ENCODE data around the gene TYSND1.
"Not testable (repeated sequence)": the region's sequence is repeated elsewhere in the genome, so short reads cannot be mapped to it uniquely, and the experiment has no call there.

Gene TYSND1

DNA sequence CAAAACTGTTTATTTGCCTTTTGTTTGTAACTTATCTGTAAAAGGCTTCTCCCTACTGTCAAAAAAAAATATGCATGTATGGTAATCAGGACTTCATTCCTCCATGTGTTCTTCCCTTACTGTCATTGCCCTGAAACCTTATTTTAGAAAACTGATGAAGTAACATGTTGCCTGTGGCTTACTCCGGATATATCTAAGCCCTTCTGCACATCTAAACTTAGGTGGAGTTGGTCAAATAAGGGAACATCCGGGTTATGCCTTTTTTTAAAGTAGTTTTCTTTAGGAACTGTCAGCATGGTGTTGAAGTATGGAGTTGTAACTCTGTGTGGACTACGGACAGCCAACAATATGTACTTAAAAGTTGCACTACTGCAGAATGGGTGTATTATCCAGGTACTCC, 17.7 kb upstream of the TYSND1 start:
- no peak for DNase-seq (ENCODE audit: low read depth)

DNA sequence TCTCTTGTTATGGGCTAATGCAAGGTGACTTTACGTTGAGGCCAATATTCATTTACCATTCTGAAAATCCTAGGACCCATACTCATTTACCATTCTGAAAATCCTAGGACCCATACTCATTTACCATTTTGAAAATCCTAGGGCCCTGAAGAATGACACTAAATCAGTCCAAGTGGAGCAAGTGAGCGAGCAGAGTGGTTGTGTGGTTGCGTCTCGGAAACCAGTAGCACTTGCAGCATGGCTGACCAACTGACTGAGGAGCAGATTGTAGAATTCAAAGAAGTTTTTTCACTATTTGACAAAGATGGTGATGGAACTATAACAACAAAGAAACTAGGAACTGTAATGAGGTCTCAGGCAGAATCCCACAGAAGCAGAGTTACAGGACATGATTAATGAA, 16.9 kb upstream of the TYSND1 start:
- DNase-seq (ENCODE audit: low read depth), result no peak

DNA sequence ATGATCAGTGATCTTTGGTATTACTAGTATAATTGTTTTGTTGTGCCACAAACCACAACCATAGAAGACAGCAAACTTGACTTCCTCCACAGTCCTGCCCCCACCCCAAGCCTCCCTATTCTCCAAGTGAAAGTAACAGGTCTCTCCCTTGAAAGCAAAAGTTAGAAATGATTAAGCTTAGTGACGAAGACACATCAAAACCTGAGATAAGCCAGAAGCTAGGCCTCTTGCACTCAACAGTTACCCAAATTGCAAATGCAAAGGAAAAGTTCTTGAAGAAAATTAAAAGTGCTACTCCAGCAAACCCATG, 16.3 kb upstream of the TYSND1 start:
- no peak for DNase-seq (ENCODE audit: low read depth)

DNA sequence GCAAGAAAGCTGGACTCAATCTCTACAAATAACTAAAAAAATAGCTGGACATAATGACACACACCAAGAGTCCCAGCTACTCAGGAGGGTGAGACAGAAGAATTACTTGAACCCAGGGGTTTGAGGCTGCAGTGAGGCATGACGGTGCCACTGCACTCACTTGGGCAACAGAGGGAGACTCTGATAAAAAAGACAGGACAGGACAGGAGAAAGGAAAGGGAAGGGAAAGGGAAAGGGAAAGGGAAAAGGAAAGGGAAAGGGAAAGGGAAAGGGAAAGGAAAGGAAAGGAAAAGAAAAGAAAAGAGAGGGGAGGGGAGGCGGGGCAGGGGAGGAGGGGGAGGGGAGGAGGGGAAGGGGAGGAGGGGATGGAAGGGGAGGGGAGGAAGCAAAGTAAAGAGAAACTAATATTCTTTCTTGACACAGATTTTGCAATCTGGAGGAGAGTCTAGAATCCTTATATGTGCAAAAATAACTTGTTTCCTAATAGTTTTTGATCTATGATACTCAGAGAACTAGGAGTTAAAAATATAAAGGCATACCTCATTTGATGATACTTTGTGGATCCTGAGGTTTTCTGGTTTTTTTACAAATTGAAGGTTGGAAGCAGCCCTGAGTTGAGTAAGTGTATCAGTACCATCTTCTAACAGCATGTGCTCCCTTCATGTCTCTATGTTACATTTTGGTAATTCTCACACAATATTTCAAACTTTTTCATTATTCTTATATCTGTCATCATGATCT, 15.8 kb upstream of the TYSND1 start:
- DNase-seq (ENCODE audit: low read depth), result no peak

DNA sequence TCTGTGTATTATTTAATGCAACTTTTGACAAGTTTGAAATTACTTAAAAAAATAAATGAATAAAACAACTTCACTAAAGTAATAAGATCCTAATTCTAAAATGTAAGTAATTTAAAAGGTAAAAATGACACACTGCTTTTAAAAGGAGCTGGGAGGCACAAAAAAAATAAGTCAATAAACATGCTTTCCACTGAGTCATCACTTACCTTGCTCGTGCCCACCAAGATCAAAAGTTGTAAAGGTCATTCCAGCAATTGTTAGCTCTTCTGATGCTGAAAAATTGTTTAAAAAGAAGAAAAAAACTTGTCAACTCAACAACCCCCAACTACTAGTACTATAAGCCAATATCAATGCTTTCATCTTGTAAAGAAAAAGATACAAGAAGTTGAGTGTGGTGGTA, 14.3 kb upstream of the TYSND1 start:
- no peak for DNase-seq (ENCODE audit: low read depth)

DNA sequence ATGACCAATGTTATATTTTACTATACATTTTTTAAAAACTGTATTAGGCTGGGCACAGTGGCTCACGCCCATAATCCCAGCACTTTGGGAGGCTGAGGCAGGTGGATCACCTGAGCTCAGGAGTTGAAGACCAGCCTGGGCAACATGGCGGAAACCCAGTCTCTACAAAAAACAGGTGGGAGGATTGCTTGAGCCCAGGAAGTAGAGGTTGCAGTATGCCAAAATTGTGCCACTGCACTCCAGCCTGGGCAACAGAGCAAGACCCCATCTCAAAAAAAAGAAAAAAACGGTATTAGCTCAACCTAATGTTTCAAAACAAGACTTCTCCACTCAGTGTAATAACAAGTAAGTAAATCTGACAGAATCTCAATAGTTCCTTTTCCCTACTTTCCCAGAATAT, 12.9 kb upstream of the TYSND1 start:
- not testable (repeated sequence) for DNase-seq (ENCODE audit: low read depth)

DNA sequence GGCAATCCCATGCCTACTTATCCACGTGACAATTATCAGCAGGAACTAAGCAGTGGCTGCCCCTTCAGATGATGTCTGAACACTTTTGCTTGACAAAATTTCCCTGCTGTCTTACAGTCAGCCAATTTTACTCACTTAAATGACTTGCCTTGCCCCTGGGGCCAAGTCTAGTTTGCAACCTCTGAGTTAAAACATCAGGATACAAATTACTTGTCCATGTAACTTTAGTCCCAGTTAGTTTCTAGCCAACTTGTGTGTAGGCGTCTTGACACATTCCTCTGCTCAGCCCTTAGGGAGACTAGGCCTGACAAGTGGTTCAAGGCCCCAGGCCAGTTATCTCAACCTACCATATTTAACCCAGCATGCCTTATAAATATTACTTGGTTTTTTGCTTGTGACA, 11.6 kb upstream of the TYSND1 start:
- DNase-seq (ENCODE audit: low read depth), result no peak

DNA sequence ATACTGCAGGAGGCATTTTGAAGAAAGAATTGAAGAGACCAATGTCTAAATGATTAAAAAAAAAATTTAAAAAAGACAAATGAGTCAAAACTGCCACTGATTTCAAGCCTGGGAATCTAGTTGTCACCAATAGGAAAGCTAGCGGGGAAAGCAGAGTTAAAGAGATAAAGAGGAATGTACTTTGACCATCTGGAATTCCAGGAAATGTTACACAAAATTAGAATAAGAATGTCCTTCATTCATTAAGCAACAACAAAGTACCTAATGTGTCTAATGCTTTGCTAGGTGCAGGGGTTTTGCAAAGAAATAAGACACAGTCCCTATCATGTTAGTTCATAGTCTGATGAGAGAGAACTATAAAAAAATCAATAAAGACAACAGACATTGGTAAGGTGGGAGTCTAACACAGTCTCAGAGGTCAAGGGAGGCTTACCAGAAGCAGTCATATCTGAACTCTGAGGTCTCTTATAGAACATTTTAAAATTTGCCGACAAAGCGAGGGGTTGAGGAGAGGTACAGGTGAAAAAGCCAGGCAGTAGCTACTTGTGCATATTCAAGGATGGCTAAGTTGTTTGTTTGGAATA, 8.8 kb upstream of the TYSND1 start:
- no peak for DNase-seq (ENCODE audit: low read depth)

DNA sequence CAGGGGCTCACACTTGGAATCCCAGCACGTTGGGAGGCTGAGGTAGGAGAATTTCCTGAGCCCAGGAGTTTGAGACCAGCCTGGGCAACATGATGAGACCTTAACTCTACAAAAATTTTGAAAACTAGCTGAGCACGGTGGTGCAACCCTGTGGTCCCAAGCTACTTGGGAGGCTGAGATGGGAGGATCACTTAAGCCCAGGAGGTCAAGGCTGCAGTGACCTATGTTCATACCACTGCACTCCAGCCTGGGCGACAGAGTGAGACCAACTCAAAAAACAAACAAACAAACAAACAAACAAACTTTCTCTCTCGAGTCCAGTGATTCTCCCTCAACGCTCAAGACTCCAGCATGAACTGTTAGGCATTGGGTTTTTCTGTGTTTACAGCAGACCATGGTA, 2.0 kb upstream of the TYSND1 start:
- DNase-seq (ENCODE audit: low read depth), result no peak

DNA sequence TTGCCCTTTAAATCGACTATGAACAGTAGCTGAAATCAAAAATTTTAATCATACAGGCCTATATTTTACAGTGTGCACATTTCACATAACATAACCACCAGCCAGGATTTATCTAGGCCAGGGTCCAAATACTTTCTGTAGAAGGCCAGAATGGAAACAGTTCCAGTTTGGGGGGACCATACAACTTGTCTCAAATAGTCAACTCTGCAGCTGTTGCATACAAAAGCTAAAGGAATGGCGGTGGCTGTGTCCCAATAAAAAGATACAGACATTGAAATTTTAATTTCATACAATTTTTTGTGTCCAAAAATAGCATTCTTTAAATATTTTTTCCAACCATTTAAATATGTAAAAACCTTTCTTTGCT, 742 bp upstream of the TYSND1 start:
- DNase-seq (ENCODE audit: low read depth), result no peak

DNA sequence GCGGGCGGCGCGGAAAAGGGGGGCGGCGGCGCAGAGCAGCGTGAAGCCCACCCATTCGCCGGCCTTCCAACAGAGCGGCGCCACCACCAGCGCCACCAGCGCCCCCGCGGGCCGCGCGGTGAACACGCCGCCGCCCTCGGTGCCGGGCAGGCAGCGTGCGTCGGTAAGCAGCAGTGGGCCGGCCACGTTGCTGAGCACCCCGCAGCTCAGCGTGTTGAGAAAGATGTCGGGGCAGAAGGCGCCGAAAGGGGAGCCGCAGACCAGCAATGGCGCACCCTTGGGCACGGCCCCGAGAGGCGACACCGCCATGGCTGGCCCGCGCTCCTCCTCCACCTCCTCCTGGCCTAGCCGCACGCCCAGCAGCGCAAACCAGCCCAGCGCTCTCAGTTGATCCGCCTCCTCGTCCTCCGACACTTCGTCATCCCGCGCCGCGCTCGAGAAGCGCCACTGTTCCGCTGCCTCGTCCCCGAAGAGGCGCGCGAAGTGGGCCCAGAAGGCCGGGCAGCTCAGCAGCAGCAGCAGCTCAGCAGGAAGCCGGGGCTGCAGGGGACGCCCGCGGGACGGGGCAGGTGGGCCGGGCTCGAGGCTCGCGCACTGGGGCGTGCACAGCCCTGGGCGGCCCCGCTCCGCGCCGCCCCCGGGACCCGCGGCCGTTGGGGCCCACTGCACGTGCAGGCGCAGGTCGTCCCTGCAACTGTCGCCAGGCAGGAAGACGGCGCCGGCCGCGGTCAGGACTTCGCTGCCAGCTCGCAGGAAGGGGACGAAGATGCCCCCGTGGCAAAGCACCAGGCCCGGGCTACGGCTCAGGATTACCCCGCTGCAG, 623 bp downstream of the TYSND1 start:
- DNase-seq (ENCODE audit: low read depth), result peak; percentile 47

DNA sequence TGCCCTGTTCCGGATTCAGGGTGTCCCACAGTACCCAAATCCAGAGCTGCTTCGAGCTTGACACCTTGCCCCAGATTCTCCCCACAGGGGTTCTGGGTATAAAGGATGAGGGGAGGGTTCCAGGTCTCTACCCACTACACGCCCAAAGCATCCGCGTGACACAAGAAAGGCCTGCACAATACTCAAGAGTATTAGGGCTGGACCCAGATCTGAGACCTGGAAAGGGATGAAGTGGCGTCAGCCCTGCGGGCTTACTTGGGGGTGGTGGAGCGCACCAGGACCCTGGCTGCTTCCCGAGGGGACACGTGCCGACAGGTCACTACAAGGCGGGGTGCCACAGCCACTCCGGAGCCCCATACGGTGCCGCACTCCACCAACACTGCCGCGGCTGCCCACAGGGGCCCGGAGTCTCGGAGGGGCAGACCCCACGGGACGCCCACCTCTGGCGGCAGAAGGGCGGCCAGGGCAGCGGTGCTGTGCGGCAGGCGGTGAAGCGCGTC, 1.3 kb downstream of the TYSND1 start:
- DNase-seq (ENCODE audit: low read depth), result no peak

DNA sequence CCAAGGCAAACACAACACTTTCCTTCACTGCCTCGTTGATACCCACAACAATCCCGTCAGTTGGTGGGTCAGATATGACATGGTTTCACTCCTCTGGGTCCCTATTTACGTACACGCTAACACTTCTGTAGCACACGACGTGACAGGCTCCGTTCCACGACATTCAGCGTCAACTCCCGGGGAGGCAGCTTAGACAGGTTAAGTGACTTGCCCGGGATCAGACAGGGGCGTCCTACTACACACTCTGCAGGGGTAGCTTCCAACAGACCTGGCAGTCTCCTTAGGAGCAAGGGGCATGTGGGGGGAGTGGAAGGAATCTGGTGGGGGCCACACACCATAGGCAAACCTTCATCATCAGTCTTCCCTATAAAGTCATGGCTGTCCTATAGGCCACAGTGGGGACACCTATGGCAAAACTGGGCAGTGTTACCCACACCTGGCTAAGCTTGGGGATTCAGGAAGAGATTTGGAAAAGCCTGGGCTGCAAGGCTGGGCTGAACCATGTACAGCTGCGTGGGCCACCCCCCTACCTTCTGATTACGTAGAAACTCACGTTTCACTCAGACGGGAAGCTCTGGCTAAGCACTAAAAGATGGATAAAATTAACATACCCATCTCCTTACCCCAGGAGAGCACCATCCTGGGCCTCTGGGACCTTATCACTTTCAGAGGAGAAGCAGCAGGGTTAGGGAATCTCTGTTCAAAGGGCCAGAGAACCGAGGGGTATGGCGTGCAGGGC, 2.0 kb downstream of the TYSND1 start:
- no peak for DNase-seq (ENCODE audit: low read depth)

DNA sequence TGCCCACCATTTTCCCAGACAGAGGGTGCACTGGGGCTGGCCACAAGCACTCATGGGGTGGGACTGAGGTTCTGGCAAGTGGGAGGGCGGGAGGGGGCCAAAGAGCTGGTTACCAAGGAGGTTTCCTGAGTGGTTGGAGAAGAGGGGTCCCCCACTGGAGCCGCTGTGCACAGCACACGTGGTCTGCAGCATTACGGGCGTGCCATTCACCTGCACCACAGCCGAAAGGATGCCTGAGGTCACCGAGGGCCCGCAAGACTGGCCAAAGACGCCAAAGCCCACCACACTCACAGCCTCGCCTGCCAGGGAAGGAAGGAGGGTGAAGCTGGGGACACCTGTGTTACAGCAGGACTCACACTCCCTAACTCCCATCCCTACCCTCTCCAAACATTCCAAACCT, 3.9 kb downstream of the TYSND1 start:
- no peak for DNase-seq (ENCODE audit: low read depth)

DNA sequence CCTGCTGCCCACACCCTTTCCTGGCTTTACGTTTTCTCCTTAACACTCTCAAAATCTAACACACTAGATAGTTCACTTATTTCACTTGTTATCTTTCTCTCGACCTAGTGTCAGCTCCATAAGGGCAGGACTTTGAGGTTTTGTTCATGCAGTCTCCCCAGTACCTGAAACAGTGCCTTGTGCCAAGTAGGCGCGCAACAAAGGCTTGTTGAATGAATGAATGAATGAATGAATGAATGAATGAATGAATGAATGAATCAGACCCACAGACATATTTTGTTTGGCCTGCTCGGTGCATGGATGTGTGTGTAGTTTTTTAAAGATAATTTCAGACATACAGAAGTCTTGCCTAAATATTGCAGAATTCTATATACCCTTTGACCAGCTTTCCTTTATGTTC, 6.2 kb downstream of the TYSND1 start:
- no peak for DNase-seq (ENCODE audit: low read depth)

DNA sequence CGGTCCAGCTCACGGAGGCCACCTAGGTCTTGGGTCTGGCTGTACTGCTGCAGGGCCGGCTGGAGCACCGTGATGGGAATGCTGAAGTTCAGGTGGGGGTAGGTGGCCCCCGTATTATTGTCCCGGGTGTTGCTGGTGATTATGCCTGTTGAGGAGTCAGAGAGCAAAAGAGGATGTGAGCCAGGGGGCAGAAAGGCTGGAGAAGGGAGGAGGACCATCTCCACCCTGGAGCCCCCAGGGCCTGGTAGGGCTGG, 6.6 kb downstream of the TYSND1 start:
- no peak for DNase-seq (ENCODE audit: low read depth)

DNA sequence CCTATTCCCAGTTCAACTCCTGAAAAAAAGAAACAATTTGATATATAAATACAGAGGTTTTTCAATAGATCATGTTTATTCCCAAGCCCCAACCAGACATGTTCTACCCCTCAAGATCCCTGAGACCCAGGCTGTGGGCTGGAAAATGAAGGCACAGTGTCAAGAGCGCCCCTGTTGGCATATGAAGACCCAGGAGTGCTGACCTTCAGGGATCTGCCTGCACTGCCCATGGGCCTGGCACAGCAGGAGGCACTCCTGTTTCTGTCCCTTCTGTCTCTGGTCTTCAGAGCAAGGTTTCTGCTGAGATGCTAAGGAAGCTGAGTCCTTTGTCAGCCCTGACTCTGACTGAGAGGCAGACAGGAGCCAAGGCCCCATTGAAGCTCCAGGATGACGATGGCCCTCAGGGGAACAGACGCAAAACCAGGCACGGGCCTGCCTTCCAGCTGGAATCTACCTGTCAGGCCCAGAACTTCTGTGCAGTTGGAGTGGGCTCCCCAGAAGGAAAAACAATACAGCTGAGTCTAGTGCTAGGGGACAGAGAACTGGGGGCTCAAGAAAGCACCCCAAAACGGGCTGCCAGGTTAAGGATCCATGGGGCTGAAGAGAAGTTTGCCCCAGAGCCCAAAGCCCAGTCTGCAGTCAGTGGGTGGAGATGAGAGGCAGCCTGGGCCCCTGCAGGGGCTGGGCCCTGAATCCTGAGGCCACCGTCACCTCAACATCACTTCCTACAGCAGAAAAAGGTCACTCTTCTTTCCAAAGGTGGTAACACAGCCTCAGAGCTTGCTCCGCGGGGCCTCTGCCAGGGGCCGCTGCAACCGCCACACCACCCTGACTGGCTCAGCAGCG, 7.1 kb downstream of the TYSND1 start:
- no peak for DNase-seq (ENCODE audit: low read depth)

DNA sequence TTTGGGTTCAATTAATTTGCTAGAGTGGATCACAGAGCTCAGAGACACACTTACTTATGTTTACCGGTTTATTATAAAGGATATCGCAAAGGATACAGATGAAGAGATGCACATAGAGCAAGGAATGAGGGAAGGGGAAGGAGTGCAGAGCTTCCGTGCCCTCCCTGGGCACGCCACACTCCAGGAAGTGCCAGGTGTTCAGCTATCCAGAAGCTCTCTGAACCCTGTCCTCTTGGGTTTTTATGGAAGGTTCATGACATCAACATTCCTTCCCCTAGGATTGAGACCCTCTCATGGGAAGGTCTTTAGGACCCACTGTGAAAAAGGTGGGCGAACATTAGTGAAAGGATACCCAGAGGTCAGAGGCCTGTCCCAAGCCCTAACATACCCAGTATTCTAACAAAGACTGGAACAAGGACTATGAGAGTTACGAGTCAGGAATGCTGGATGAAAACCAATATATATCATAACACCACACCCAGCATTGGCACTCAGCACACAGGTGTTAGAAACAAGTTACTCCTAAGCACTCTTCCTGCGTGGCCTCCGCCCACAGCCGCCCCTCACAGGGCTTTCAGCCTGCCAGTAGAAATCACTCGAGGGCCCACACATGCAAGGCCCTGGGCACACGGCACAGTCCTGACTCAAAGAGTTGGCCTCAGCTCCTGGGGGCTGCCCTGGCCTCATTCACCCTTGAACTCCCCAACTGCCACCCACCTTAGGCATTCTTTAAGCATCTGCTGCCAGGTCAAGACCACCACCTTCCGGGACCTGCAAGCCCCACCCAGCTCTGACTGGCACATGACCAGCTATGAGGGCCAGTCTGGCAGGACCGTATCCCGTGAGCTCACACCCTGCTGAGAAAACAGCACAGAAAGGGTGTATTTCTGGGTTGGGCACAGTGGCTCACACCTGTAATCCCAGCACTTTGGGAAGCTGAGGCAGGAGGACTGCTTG, 8.3 kb downstream of the TYSND1 start:
- DNase-seq (ENCODE audit: low read depth), result no peak

DNA sequence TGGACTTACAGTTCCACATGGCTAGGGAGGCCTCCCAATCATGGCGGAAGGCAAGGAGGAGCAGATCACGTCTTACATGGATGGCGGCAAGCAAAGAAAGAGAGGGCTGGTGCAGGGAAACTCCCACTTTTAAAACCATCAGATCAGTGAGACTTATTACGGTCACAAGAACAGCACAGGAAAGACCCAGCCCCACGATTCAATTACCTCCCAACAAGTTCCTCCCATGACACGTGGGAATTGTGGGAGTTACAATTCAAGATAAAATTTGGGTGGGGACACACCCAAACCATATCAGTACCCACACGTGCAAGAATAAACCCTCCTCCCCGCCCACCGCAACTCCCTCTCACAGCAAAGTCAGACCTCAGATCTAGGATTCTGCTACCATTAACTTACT, 9.4 kb downstream of the TYSND1 start:
- no peak for DNase-seq (ENCODE audit: low read depth)

DNA sequence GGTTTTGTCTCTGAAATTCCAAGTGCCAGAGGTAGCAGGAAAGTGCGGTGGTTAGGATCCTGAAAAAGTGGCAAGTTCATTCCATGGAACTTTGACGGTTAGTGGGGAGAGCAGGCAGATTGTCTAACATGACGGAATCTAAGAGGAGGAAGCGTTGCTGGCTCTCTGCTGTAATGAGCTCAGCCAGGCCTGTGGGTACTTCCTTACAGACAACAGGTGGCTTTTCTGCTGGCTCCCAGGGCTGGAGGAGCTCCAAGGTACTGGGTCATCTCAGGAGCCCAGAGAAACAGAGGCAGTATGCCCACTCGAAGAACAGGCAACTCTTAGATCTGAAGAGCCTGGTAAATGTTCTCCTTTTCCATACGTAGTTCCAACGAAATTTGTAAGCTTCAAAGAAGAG, 10.8 kb downstream of the TYSND1 start:
- DNase-seq (ENCODE audit: low read depth), result no peak

DNA sequence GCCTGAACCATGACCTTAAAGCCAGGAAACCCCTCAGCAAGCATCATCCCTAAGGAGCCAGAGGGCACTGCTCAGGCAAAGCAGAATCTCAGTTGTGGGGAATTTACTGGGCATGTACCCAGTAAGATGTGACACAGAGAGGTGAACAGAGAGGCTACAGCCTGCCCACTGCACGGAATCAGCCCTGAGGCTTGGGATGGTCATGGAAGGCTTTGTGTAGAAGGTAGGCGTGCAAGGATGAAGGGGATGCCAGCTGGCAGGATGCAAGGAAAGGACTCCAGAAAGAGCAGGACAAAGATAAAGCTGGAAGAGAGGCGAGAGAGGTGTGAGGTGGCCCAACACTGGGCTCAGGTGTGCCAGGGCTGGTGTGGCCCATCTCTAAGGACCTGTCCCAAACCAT, 11.5 kb downstream of the TYSND1 start:
- no peak for DNase-seq (ENCODE audit: low read depth)

Data from stimulated activated CD8-positive, alpha-beta memory T cell treated with anti-CD3 and anti-CD28 coated beads, Interleukin-15, amount 100 ng/mL, for 24 hours (primary cell).